HepG2 (cell line): ENCODE data around the gene EPB41L1. TPM values are rescaled to one million over a fixed set of nuclear protein-coding genes. Genes with fewer than 3 reads are reported as not detected.
A peak's percentile ranks its signal among the peaks of the same experiment; 100 is the strongest.

Source experiments
- ATAC-seq: fragments of 200-7000 bp; cut with Tn5 transposase; 3 replicates; pipeline ENCODE4 v1.9.1; 2020; ENCODE audit warnings: mild to moderate bottlenecking, moderate library complexity
- BruUV-seq: library from RNA; stranded (reverse); fragments of 400-500 nt; replicated peaks from 2 replicates; lab custom pipeline; 2021; lab: Mats Ljungman, UMichigan
- CTCF ChIA-PET: fragments of 300-600 bp; formaldehyde crosslinking; extraction: SDS; loops from one replicate; lab custom pipeline; 2021; ENCODE audit warnings: low total read pairs, inconsistent platforms, low intra/inter-chr PET ratio; lab: Yijun Ruan, JAX
- POLR2A ChIA-PET: fragments of 350-600 bp; sonication (Branson Sonifier 250); formaldehyde crosslinking; loops from one replicate; lab custom pipeline; 2020; ENCODE audit warnings: antibody characterized with exemption, inconsistent platforms; lab: Yijun Ruan, JAX
- DNase-seq: peaks from one replicate; pipeline ENCODE4 v3.0.0-alpha.2; 2015; ENCODE audit warnings: low spot score
- FAIRE-seq: peaks from 3 replicates; lab custom pipeline; 2011; peaks lifted over from hg19 to GRCh38; lab: Jason Lieb, UNC
- H2AFZ ChIP-seq: one replicate; pipeline ENCODE4 v1.6.1; 2011; ENCODE audit warnings: low read length, inconsistent platforms
- H3K27ac ChIP-seq: fragments of 300-600 bp; 3 replicates; pipeline ENCODE4 v1.8.0; 2011; ENCODE audit warnings: mixed run types, mild to moderate bottlenecking, mixed read lengths, low read length, inconsistent platforms; ENCODE audit not compliant: insufficient read depth; ENCODE audit errors: extremely low read length
- H3K27me3 ChIP-seq, 2 experiments: fragments of 200-600 bp in 1 of 2; 2 replicates in 1 of 2; 3 replicates in 1 of 2; pipeline versions ENCODE4 v1.6.0 to v1.8.0; 2011; ENCODE audit warnings: low read length in 2 of 2, mild to moderate bottlenecking in 2 of 2, moderate library complexity in 2 of 2, inconsistent platforms in 1 of 2; ENCODE audit not compliant: insufficient read depth in 2 of 2, control insufficient read depth in 1 of 2
- H3K36me3 ChIP-seq, 2 experiments: fragments of 200-600 bp in 1 of 2; replicated peaks in 1 of 2; 2 replicates in 1 of 2; 3 replicates in 1 of 2; pipeline versions ENCODE4 v1.5.1 to v1.8.0; 2011; ENCODE audit warnings: low read length in 2 of 2, inconsistent platforms in 1 of 2; ENCODE audit not compliant: insufficient read depth in 2 of 2, control insufficient read depth in 1 of 2
- H3K4me1 ChIP-seq: 2 replicates; pipeline ENCODE4 v1.5.1; 2012; ENCODE audit warnings: low read length, inconsistent platforms; ENCODE audit not compliant: insufficient read depth
- H3K4me2 ChIP-seq: 2 replicates; pipeline ENCODE4 v1.6.0; 2011; ENCODE audit warnings: low read depth, low read length, inconsistent platforms
- H3K4me3 ChIP-seq, 3 experiments: fragments of 200-600 bp in 1 of 3; sonication (generic), shearing (Covaris generic) in 1 of 3; replicated peaks in 1 of 3; 2 replicates each; pipeline ENCODE4 v1.5.1; 2011 to 2016; ENCODE audit warnings: low read length in 3 of 3, inconsistent platforms in 2 of 3, low read depth in 2 of 3, mild to moderate bottlenecking in 2 of 3, control low read depth in 1 of 3, mixed read lengths in 1 of 3; ENCODE audit not compliant: insufficient read depth in 1 of 3
- H3K79me2 ChIP-seq: one replicate; pipeline ENCODE4 v1.6.1; 2011; ENCODE audit warnings: low read length, inconsistent platforms; ENCODE audit not compliant: insufficient read depth
- H3K9ac ChIP-seq: 2 replicates; pipeline ENCODE4 v1.6.0; 2011; ENCODE audit warnings: mild to moderate bottlenecking, low read depth, low read length, inconsistent platforms; ENCODE audit not compliant: insufficient read depth
- H3K9me3 ChIP-seq: 2 replicates; pipeline ENCODE4 v1.5.1; 2012; ENCODE audit warnings: mild to moderate bottlenecking, low read length
- H4K20me1 ChIP-seq: 2 replicates; pipeline ENCODE4 v1.6.0; 2011; ENCODE audit warnings: inconsistent platforms, mild to moderate bottlenecking, low read length, moderate library complexity; ENCODE audit not compliant: insufficient read depth
- CCAR2 ChIP-seq: fragments of 200-400 bp; formaldehyde crosslinking; optimal IDR thresholded peaks from 2 replicates; pipeline ENCODE3; 2018; ENCODE audit warnings: low read depth, mild to moderate bottlenecking, low read length, moderate library complexity
- HNF4G ChIP-seq, 2 experiments: sonication (generic) in 1 of 2; formaldehyde crosslinking in 1 of 2; IDR thresholded peaks; 2 replicates each; pipeline versions ENCODE4 v1.4.0 to v1.6.1; 2011 to 2020; ENCODE audit warnings: borderline replicate concordance in 2 of 2, low read depth in 2 of 2, mild to moderate bottlenecking in 2 of 2, low read length in 1 of 2, missing genetic modification reagents in 1 of 2, moderate library complexity in 1 of 2
- KMT2A ChIP-seq: sonication (generic); formaldehyde crosslinking; IDR thresholded peaks from 2 replicates; pipeline ENCODE4 v1.4.0; 2020; ENCODE audit warnings: missing genetic modification reagents
- NCOA5 ChIP-seq: sonication (generic); formaldehyde crosslinking; IDR thresholded peaks from 2 replicates; pipeline ENCODE4 v1.4.0; 2020; ENCODE audit warnings: missing genetic modification reagents
- SMARCE1 ChIP-seq: fragments of 450-650 bp; IDR thresholded peaks from 2 replicates; pipeline ENCODE4 v1.6.1; 2017; ENCODE audit warnings: borderline replicate concordance
- SP4 ChIP-seq: sonication (generic); formaldehyde crosslinking; IDR thresholded peaks from 2 replicates; pipeline ENCODE4 v1.8.1; 2023; ENCODE audit warnings: mild to moderate bottlenecking, missing genetic modification reagents
- ZNF230 ChIP-seq: sonication (generic); formaldehyde crosslinking; IDR thresholded peaks from 2 replicates; pipeline ENCODE4 v1.4.0; 2020; ENCODE audit warnings: mild to moderate bottlenecking, missing genetic modification reagents
- ZNF546 ChIP-seq: sonication (generic); formaldehyde crosslinking; conservative IDR thresholded peaks from 2 replicates; pipeline ENCODE4 v1.8.1; 2023; ENCODE audit warnings: mild to moderate bottlenecking, missing genetic modification reagents
- ZNF644 ChIP-seq: IDR thresholded peaks from 2 replicates; pipeline ENCODE4 v1.6.1; 2016; ENCODE audit warnings: low read depth
- ZNF850 ChIP-seq: sonication (generic); formaldehyde crosslinking; conservative IDR thresholded peaks from 2 replicates; pipeline ENCODE4 v1.9.0; 2021; ENCODE audit warnings: mild to moderate bottlenecking, missing genetic modification reagents
- ZNF891 ChIP-seq: sonication (generic); formaldehyde crosslinking; IDR thresholded peaks from 2 replicates; pipeline ENCODE4 v1.5.0; 2020; ENCODE audit warnings: mild to moderate bottlenecking, missing genetic modification reagents
- whole genome bisulfite sequencing: methylation state at CpG from one replicate; pipeline ENCODE4 v1.1.6; 2017; ENCODE audit warnings: low lambda C conversion rate; 5-methylcytosine and 5-hydroxymethylcytosine counted together
- in situ Hi-C: cut with HindIII; loops from 2 replicates; pipeline ENCODE4 v1.10.0; 2017; ENCODE audit warnings: low pct_unique_long_range_greater_than_20kb; ENCODE audit not compliant: extremely low pct_ligation_motif_present
- intact Hi-C: fragments of 100-400 bp; cut with micrococcal nuclease; formaldehyde crosslinking; loops from one replicate; pipeline ENCODE4 v1.10.0; 2022; ENCODE audit not compliant: unreplicated experiment
- polyA plus RNA-seq, 8 experiments: library from polyadenylated mRNA; depleted of rRNA in 3 of 8; stranded (reverse) in 7 of 8; unstranded in 1 of 8; fragments of >200 nt; fragmentation: Illumina TruSeq in 4 of 8; extraction: Trizol in 4 of 8; gene quantifications; 2 replicates each; pipeline versions ENCODE4 v1.2.1 to v1.2.3, GENCODE V29; 2011 to 2016; ENCODE audit warnings: low read depth in 4 of 8, missing spikeins in 1 of 8, mixed read lengths in 1 of 8; ENCODE audit not compliant: insufficient read depth in 1 of 8
- total RNA-seq, 5 experiments: library from RNA; depleted of rRNA; stranded (reverse); fragments of >200 nt; fragmentation: Illumina TruSeq; extraction: Trizol; gene quantifications; 2 replicates each; pipeline ENCODE4 v1.2.3, GENCODE V29; 2016; ENCODE audit warnings: low read depth in 1 of 5
- TF ChIP-seq, protein P1 (sequence below), 2 experiments: sonication (generic) in 1 of 2; formaldehyde crosslinking in 1 of 2; IDR thresholded peaks; 2 replicates each; pipeline versions ENCODE4 v1.4.0 to v1.6.1; 2016 to 2020; ENCODE audit warnings: borderline replicate concordance in 1 of 2, low read depth in 1 of 2, mild to moderate bottlenecking in 1 of 2, missing genetic modification reagents in 1 of 2
- TF ChIP-seq, protein P2 (sequence below): sonication (generic); formaldehyde crosslinking; IDR thresholded peaks from 2 replicates; pipeline ENCODE4 v1.9.0; 2021; ENCODE audit warnings: mild to moderate bottlenecking, missing genetic modification reagents

EPB41L1 gene
- total and polyA plus RNA-seq, 2 of the 13 experiments (the other 11 are each of a cell fraction or from before 2014, with no cell fraction given) = 16.7 to 39.0 TPM

DNA sequence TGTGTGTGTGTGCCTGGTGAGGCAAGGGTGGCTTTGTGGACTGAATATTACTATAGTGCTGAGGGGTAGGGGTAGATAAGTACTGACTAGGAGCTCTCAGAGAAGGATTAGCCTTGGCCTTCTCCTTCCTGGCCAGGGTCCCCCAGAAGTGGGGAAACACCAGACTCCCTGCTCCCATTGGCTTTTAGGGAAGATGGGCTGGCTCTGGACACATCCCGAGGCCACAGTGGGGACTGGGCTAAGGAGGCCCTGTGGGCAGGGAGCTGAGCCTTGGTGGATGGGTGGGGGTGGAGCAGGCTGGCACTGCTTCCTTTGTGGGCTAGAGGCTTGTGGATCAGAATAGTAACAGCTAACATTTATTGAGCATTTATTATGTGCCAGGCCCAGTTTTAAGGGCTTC, 3.1 kb downstream of the EPB41L1 start:
- no peaks in the 10 kb centered on the region for H3K9me3 ChIP-seq
- H3K4me2 ChIP-seq = no peak overlapping the region
- WGBS = 80% methylated on average over 1 of the region's 1 CpG
- CTCF ChIA-PET = interaction anchor here (2.0 to 5.1 kb wide), 2 partner anchors 42 to 45 kb away, joined by 10 to 83 read pairs; no protein-coding TSS in a partner anchor
- no peak overlapping the region for H3K9ac ChIP-seq
- in situ Hi-C loops = loop anchor here (5.0 kb wide), 1 partner anchor 40 kb away; no protein-coding TSS in a partner anchor
- no TSS peak for BruUV-seq
- no peak for FAIRE-seq
- intact Hi-C loops = loop anchor here (2.0 to 5.0 kb wide), 3 partner anchors 25 to 1950 kb away; no protein-coding TSS in a partner anchor
- H3K4me3 ChIP-seq = no peak overlapping the region
- H3K27me3 ChIP-seq = no peaks in the 10 kb centered on the region; a peak in 1 of 5 replicates
- H4K20me1 ChIP-seq = peaks cover 15% of the 10 kb centered on the region; the same call in 1 of the 2 replicates
- no peak for DNase-seq
- no peak overlapping the region for H3K27ac ChIP-seq
- POLR2A ChIA-PET = interaction anchor here (1.1 to 1.4 kb wide), 3 partner anchors 42 to 204 kb away, joined by 3 to 4 read pairs (median 4); partner anchors contain the start of genes AAR2 and SCAND1
- H2AFZ ChIP-seq = no peak overlapping the region
- ATAC-seq = no peak
- peaks cover 53% of the 10 kb centered on the region for H3K4me1 ChIP-seq
- peaks cover 10% of the 10 kb centered on the region for H3K79me2 ChIP-seq
- no peaks in the 10 kb centered on the region; a peak in 1 of 5 replicates for H3K36me3 ChIP-seq
- no peak for TF ChIP-seq ZNF546 (CRISPR knock-in tag)
- no peak for TF ChIP-seq KMT2A
- 0 out of 2 replicates have a peak, but pooled peaks have one; percentile 29 for TF ChIP-seq ZNF230 (CRISPR knock-in tag)
- TF ChIP-seq HNF4G (IDR thresholded peaks at IDR 0.05; ENCODE audit: borderline replicate concordance, low read depth, low read length) = no peak
- no peak for TF ChIP-seq HNF4G (CRISPR knock-in tag; IDR thresholded peaks at IDR 0.05; ENCODE audit: borderline replicate concordance, low read depth)
- TF ChIP-seq ZNF644 (CRISPR knock-in tag) = no peak
- TF ChIP-seq SMARCE1 = no peak
- 0 out of 2 replicates have a peak, but pooled peaks have one; percentile 12 for TF ChIP-seq SP4 (CRISPR knock-in tag)
- no peak for TF ChIP-seq CCAR2
- TF ChIP-seq, protein P1, sequence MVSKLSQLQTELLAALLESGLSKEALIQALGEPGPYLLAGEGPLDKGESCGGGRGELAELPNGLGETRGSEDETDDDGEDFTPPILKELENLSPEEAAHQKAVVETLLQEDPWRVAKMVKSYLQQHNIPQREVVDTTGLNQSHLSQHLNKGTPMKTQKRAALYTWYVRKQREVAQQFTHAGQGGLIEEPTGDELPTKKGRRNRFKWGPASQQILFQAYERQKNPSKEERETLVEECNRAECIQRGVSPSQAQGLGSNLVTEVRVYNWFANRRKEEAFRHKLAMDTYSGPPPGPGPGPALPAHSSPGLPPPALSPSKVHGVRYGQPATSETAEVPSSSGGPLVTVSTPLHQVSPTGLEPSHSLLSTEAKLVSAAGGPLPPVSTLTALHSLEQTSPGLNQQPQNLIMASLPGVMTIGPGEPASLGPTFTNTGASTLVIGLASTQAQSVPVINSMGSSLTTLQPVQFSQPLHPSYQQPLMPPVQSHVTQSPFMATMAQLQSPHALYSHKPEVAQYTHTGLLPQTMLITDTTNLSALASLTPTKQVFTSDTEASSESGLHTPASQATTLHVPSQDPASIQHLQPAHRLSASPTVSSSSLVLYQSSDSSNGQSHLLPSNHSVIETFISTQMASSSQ (IDR thresholded peaks at IDR 0.05; ENCODE audit: low read depth) = no peak
- TF ChIP-seq, protein P1 (CRISPR knock-in tag; IDR thresholded peaks at IDR 0.05; ENCODE audit: borderline replicate concordance) = no peak
- TF ChIP-seq ZNF850 (CRISPR knock-in tag) = no peak
- TF ChIP-seq NCOA5 (CRISPR knock-in tag) = no peak
- TF ChIP-seq, protein P2, sequence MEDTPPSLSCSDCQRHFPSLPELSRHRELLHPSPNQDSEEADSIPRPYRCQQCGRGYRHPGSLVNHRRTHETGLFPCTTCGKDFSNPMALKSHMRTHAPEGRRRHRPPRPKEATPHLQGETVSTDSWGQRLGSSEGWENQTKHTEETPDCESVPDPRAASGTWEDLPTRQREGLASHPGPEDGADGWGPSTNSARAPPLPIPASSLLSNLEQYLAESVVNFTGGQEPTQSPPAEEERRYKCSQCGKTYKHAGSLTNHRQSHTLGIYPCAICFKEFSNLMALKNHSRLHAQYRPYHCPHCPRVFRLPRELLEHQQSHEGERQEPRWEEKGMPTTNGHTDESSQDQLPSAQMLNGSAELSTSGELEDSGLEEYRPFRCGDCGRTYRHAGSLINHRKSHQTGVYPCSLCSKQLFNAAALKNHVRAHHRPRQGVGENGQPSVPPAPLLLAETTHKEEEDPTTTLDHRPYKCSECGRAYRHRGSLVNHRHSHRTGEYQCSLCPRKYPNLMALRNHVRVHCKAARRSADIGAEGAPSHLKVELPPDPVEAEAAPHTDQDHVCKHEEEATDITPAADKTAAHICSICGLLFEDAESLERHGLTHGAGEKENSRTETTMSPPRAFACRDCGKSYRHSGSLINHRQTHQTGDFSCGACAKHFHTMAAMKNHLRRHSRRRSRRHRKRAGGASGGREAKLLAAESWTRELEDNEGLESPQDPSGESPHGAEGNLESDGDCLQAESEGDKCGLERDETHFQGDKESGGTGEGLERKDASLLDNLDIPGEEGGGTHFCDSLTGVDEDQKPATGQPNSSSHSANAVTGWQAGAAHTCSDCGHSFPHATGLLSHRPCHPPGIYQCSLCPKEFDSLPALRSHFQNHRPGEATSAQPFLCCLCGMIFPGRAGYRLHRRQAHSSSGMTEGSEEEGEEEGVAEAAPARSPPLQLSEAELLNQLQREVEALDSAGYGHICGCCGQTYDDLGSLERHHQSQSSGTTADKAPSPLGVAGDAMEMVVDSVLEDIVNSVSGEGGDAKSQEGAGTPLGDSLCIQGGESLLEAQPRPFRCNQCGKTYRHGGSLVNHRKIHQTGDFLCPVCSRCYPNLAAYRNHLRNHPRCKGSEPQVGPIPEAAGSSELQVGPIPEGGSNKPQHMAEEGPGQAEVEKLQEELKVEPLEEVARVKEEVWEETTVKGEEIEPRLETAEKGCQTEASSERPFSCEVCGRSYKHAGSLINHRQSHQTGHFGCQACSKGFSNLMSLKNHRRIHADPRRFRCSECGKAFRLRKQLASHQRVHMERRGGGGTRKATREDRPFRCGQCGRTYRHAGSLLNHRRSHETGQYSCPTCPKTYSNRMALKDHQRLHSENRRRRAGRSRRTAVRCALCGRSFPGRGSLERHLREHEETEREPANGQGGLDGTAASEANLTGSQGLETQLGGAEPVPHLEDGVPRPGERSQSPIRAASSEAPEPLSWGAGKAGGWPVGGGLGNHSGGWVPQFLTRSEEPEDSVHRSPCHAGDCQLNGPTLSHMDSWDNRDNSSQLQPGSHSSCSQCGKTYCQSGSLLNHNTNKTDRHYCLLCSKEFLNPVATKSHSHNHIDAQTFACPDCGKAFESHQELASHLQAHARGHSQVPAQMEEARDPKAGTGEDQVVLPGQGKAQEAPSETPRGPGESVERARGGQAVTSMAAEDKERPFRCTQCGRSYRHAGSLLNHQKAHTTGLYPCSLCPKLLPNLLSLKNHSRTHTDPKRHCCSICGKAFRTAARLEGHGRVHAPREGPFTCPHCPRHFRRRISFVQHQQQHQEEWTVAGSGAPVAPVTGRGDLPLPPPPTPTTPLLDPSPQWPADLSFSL (CRISPR knock-in tag) = no peak
- 0 out of 2 replicates have a peak, but pooled peaks have one; percentile 51 for TF ChIP-seq ZNF891
